ENCODE measurements around the gene FXN. TPM values are rescaled to one million over a fixed set of nuclear protein-coding genes. Genes with fewer than 3 reads are reported as not detected.
"Not testable (repeated sequence)": the region's sequence is repeated elsewhere in the genome, so short reads cannot be mapped to it uniquely, and the experiment has no call there.

Gene FXN
- total RNA-seq, 8 experiments from 2014 or later: 2.4 to 34.3 (median 8.7) TPM

GRCh38 chr9:69093471-69094103, 58.0 kb downstream of the FXN start:
- Histone ChIP-seq H3K4me1 (replicated peaks in 1 of 2) (peaks cover 0 to 8% of the 10 kb centered on the region in 2 donors), H3K4me3 (no peak overlapping the region), H3K27ac (no peak overlapping the region)
- in situ Hi-C loops (cut with MboI; ENCODE audit: low pct_unique_long_range_greater_than_20kb in 2 of 9, low sequenced_read_pairs in 9 of 9, unreplicated experiment in 9 of 9): loop anchor here in 1 of 9 experiments (25.0 kb wide), 1 partner anchor 94 kb away; no protein-coding TSS in a partner anchor
- WGBS, 10 experiments: 43 to 100% (median 90%) methylated on average over 1 to 6 of the region's 7 CpGs; no CpG with 5 or more reads in 1 of the 10 experiments
- no peak for ATAC-seq (replicated peaks in 6 of 8)

DNA sequence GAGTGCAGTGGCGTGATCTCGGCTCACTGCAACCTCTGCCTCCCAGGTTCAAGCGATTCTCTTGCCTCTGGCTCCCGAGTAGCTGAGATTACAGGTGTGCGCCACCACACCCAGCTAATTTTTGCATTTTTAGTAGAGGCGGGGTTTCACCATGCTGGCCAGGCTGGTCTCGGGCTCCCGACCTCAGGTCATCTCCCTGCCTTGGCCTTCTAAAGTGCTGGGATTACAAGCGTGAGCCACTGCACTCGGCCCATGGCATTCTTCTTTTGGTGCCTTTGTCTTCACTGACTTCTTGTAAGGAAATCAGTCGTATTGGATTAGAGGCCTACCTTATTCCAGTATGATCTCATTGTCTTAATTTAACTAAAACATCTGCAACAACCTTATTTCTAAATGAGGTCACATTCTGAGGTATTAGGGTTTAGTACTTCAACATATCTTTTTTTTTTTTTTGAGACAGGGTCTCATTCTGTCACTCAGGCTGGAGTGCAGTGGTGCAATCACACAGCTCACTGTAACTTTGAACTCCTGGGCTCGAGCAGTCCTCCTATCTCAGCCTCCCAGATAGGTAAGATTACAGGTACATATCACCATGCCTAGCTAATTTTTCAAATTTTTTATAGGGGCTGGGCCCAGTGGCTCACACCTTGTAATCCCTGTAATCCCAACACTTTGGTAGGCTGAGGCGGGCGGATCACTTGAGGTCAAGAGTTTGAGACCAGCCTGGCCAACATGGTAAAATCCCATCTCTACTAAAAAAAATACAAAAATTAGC, 59.0 kb downstream of the FXN start:
- not testable (repeated sequence) for H3K4me1 ChIP-seq (replicated peaks in 1 of 2); H3K4me3 ChIP-seq; ATAC-seq (replicated peaks in 6 of 8); H3K27ac ChIP-seq
- 87 to 100% (median 94%) methylated on average over 2 to 12 of the region's 14 CpGs for whole genome bisulfite sequencing, 10 experiments
- in situ Hi-C loops (cut with MboI; ENCODE audit: low pct_unique_long_range_greater_than_20kb in 2 of 9, low sequenced_read_pairs in 9 of 9, unreplicated experiment in 9 of 9): loop anchor here in 1 of 9 experiments (25.0 kb wide), 1 partner anchor 93 kb away; no protein-coding TSS in a partner anchor

DNA sequence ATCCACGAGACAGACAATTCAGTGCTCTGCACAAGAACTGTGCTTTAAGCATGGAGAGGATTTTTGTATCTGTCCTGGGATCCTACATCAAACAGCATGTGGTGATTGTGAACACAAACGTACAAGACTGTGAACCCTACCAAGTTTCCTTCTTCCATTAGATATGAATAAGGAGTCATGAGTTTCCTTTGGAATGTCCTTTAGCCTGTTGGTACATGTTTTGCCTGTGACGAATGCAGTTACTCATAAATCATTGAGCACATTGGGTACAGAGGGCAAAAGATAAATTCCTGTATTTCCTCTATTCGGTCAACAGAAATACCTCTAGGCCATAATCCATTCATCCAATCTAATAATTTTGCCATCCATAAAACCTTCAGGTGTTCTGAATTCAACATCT, 61.5 kb downstream of the FXN start:
- in situ Hi-C loops (cut with MboI; ENCODE audit: low pct_unique_long_range_greater_than_20kb in 2 of 9, low sequenced_read_pairs in 9 of 9, unreplicated experiment in 9 of 9): loop anchor here in 1 of 9 experiments (25.0 kb wide), 1 partner anchor 90 kb away; no protein-coding TSS in a partner anchor
- H3K4me3 ChIP-seq: no peak overlapping the region
- no peak overlapping the region for H3K27ac ChIP-seq
- peaks cover 7% of the 10 kb centered on the region in 2 donors for H3K4me1 ChIP-seq (replicated peaks in 1 of 2)
- WGBS, 10 experiments: 48 to 100% (median 74%) methylated on average over 1 to 4 of the region's 4 CpGs; no CpG with 5 or more reads in 2 of the 10 experiments
- ATAC-seq (replicated peaks in 6 of 8): peak in 1 of 8 experiments; percentile 28

GRCh38 chr9:69097923-69098593, 62.5 kb downstream of the FXN start:
- WGBS, 10 experiments: 83 to 100% (median 95%) methylated on average over 2 to 5 of the region's 5 CpGs
- Histone ChIP-seq H3K4me3 (no peak overlapping the region), H3K27ac (no peak overlapping the region), H3K4me1 (replicated peaks in 1 of 2) (peaks cover 7% of the 10 kb centered on the region in 2 donors)
- in situ Hi-C loops (cut with MboI; ENCODE audit: low pct_unique_long_range_greater_than_20kb in 2 of 9, low sequenced_read_pairs in 9 of 9, unreplicated experiment in 9 of 9): loop anchor here in 1 of 9 experiments (25.0 kb wide), 1 partner anchor 89 kb away; no protein-coding TSS in a partner anchor
- ATAC-seq (replicated peaks in 6 of 8): no peak

GRCh38 chr9:69103348-69103996, 67.9 kb downstream of the FXN start:
- H3K4me1 ChIP-seq (replicated peaks in 1 of 2); ATAC-seq (replicated peaks in 6 of 8); H3K27ac ChIP-seq; H3K4me3 ChIP-seq; in situ Hi-C loops (cut with MboI; ENCODE audit: low pct_unique_long_range_greater_than_20kb in 2 of 9, low sequenced_read_pairs in 9 of 9, unreplicated experiment in 9 of 9): not testable (repeated sequence)
- 80 to 100% (median 93%) methylated on average over 1 to 3 of the region's 7 CpGs; no CpG with 5 or more reads in 1 of the 10 experiments for WGBS, 10 experiments

DNA sequence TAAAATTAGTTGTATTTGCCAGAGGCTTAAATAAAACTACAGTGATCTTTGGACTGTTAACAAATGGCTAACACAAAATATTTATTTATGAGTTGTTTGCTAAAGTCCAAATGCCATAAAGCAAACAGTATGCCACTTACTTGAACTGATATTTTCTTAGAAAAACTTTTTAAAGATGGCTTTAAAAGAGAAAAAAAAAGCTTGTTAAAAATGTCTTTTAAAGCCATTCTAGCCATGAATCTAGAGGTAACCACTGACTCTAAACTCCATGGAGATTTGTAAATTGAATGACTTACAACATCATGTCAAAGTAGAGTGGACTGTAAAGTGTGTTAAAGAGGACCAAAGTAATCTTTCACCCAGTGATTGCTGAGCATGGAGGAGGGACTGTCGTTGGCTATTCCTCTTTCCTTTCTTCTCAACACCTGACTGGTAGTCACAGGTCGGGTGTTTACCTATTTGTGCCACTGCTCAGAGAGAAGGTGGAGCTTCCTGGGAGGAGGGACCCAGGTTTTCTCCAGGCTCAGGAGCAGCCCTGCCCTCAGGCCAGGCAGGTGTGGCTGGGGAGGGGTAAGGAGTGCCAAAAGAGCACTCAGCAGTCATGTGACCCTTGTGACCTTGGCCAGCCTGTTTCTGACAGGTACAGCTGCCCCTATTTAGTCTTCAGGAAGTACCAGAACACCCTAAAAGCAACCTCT, 69.4 kb downstream of the FXN start:
- Histone ChIP-seq H3K27ac (no peak overlapping the region), H3K4me3 (no peak overlapping the region), H3K4me1 (replicated peaks in 1 of 2) (peaks cover 1 to 3% of the 10 kb centered on the region in 2 donors)
- in situ Hi-C loops (cut with MboI; ENCODE audit: low pct_unique_long_range_greater_than_20kb in 2 of 9, low sequenced_read_pairs in 9 of 9, unreplicated experiment in 9 of 9): no loop called here
- no peak for ATAC-seq (replicated peaks in 6 of 8)
- 0 to 88% (median 30%) methylated on average over 1 to 2 of the region's 2 CpGs; no CpG with 5 or more reads in 4 of the 10 experiments for WGBS, 10 experiments

GRCh38 chr9:69107771-69108170, 72.2 kb downstream of the FXN start:
- Histone ChIP-seq H3K27ac (no peak overlapping the region), H3K4me3 (no peak overlapping the region), H3K4me1 (replicated peaks in 1 of 2) (no peaks in the 10 kb centered on the region)
- no peak for ATAC-seq (replicated peaks in 6 of 8)
- in situ Hi-C loops (cut with MboI; ENCODE audit: low pct_unique_long_range_greater_than_20kb in 2 of 9, low sequenced_read_pairs in 9 of 9, unreplicated experiment in 9 of 9): no loop called here
- WGBS, 10 experiments: 43 to 100% (median 95%) methylated on average over 1 to 3 of the region's 3 CpGs; no CpG with 5 or more reads in 2 of the 10 experiments

GRCh38 chr9:69108706-69109105, 73.2 kb downstream of the FXN start:
- in situ Hi-C loops (cut with MboI; ENCODE audit: low pct_unique_long_range_greater_than_20kb in 2 of 9, low sequenced_read_pairs in 9 of 9, unreplicated experiment in 9 of 9); H3K4me3 ChIP-seq; ATAC-seq (replicated peaks in 6 of 8); H3K27ac ChIP-seq; H3K4me1 ChIP-seq (replicated peaks in 1 of 2): not testable (repeated sequence)
- WGBS, 10 experiments: 80 to 100% (median 96%) methylated on average over 1 to 14 of the region's 14 CpGs; no CpG with 5 or more reads in 1 of the 10 experiments

GRCh38 chr9:69109152-69109551, 73.6 kb downstream of the FXN start:
- no peaks in the 10 kb centered on the region for H3K4me1 ChIP-seq (replicated peaks in 1 of 2)
- H3K27ac ChIP-seq: no peak overlapping the region
- peak in 1 of 8 experiments; percentile 50 for ATAC-seq (replicated peaks in 6 of 8)
- 40 to 100% (median 73%) methylated on average over 1 to 4 of the region's 4 CpGs; no CpG with 5 or more reads in 1 of the 10 experiments for WGBS, 10 experiments
- in situ Hi-C loops (cut with MboI; ENCODE audit: low pct_unique_long_range_greater_than_20kb in 2 of 9, low sequenced_read_pairs in 9 of 9, unreplicated experiment in 9 of 9): no loop called here
- no peak overlapping the region for H3K4me3 ChIP-seq

GRCh38 chr9:69112646-69113045, 77.1 kb downstream of the FXN start:
- H3K4me1 ChIP-seq (replicated peaks in 1 of 2); in situ Hi-C loops (cut with MboI; ENCODE audit: low pct_unique_long_range_greater_than_20kb in 2 of 9, low sequenced_read_pairs in 9 of 9, unreplicated experiment in 9 of 9); H3K27ac ChIP-seq; ATAC-seq (replicated peaks in 6 of 8); H3K4me3 ChIP-seq: not testable (repeated sequence)
- 80 to 100% (median 97%) methylated on average over 1 to 11 of the region's 17 CpGs; no CpG with 5 or more reads in 2 of the 10 experiments for WGBS, 10 experiments

- H3K4me3 ChIP-seq: no peak overlapping the region
- peaks cover 0 to 5% of the 10 kb centered on the region in 2 donors for H3K4me1 ChIP-seq (replicated peaks in 1 of 2)
- no peak for ATAC-seq (replicated peaks in 6 of 8)
- H3K27ac ChIP-seq: no peak overlapping the region
- WGBS, 10 experiments: 20 to 100% (median 86%) methylated on average over 1 of the region's 1 CpG; no CpG with 5 or more reads in 1 of the 10 experiments
- in situ Hi-C loops (cut with MboI; ENCODE audit: low pct_unique_long_range_greater_than_20kb in 2 of 9, low sequenced_read_pairs in 9 of 9, unreplicated experiment in 9 of 9): no loop called here
These were observed 80.1 kb downstream of the FXN start for GRCh38 chr9:69115621-69116020.

GRCh38 chr9:69118656-69119055, 83.1 kb downstream of the FXN start:
- ATAC-seq (replicated peaks in 6 of 8): no peak
- Histone ChIP-seq H3K4me3 (no peak overlapping the region), H3K4me1 (replicated peaks in 1 of 2) (peaks cover 0 to 8% of the 10 kb centered on the region in 2 donors), H3K27ac (no peak overlapping the region)
- in situ Hi-C loops (cut with MboI; ENCODE audit: low pct_unique_long_range_greater_than_20kb in 2 of 9, low sequenced_read_pairs in 9 of 9, unreplicated experiment in 9 of 9): no loop called here
- WGBS, 10 experiments: 62 to 100% (median 94%) methylated on average over 1 to 5 of the region's 11 CpGs

Measured in motor neuron (in vitro differentiated cells).